Stimulated activated CD4-positive, alpha-beta T cell treated with anti-CD3 and anti-CD28 coated beads, Interleukin-1b, Interleukin-23, amount 100 ng/mL, for 24 hours (primary cell): ENCODE data around the gene TMEM203.
"Not testable (repeated sequence)": the region's sequence is repeated elsewhere in the genome, so short reads cannot be mapped to it uniquely, and the experiment has no call there.

Experiments
- DNase-seq, 4 experiments: peaks; one replicate each; pipeline ENCODE4 v3.0.0-alpha.2; 2020; ENCODE audit warnings: low read depth in 4 of 4, low spot score in 1 of 4

Gene TMEM203

DNA sequence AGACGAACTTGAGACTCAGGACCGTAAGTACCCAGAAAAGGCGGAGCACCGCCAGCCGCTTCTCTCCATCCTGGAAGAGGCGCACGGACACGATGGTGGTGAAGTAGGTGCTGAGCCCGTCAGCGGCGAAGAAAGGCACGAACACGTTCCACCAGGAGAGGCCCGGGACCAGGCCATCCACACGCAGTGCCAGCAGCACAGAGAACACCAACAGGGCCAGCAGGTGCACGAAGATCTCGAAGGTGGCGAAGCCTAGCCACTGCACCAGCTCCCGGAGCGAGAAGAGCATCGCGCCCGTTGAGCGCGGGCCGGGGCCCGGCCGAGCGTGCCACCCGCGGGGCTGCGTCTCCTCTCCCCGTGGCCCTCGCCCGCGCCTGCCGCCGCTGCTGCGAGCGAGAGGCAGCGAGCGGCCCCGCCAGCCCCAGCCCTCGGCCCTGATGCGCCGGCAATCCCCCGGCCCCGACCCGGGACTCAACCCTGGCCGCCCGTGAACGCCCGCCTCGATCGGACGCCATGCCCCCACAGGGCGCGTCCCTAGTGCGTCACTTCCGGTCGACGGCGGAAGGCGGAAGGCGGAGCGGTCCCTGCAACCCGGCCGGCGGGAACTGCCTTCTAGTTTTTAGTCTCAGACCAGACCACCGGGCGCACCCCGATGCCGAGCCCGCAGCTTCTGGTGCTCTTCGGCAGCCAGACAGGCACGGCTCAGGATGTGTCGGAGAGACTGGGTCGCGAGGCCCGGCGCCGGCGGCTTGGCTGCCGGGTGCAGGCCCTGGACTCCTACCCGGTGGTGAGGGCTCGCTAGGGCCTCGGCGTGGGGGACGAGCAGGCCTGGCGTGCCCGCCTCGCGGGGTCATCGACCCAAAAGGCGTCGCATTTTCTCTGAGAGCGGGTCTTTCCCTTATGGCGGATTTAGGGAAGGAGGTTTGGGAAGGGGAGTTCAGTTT is at the start of gene TMEM203, which contains the start of gene NDOR1:
TSS of gene TMEM203 (minus strand) at position 523 of the 944 bp plus-strand sequence. CDS start at position 289, 234 bp downstream.
TSS of gene NDOR1 (plus strand) at position 575 of the 944 bp plus-strand sequence. CDS start at position 653, 78 bp downstream.
- peak; percentile 90 to 97 (median 94) for DNase-seq

- peak; percentile 87 to 97 (median 95) for DNase-seq
Observed at GRCh38 chr9:137254624-137255447, 49.4 kb upstream of the TMEM203 start, which contains the start of gene NELFB. Gene NELFB, plus strand, starts transcription at chr9:137255327.

DNA sequence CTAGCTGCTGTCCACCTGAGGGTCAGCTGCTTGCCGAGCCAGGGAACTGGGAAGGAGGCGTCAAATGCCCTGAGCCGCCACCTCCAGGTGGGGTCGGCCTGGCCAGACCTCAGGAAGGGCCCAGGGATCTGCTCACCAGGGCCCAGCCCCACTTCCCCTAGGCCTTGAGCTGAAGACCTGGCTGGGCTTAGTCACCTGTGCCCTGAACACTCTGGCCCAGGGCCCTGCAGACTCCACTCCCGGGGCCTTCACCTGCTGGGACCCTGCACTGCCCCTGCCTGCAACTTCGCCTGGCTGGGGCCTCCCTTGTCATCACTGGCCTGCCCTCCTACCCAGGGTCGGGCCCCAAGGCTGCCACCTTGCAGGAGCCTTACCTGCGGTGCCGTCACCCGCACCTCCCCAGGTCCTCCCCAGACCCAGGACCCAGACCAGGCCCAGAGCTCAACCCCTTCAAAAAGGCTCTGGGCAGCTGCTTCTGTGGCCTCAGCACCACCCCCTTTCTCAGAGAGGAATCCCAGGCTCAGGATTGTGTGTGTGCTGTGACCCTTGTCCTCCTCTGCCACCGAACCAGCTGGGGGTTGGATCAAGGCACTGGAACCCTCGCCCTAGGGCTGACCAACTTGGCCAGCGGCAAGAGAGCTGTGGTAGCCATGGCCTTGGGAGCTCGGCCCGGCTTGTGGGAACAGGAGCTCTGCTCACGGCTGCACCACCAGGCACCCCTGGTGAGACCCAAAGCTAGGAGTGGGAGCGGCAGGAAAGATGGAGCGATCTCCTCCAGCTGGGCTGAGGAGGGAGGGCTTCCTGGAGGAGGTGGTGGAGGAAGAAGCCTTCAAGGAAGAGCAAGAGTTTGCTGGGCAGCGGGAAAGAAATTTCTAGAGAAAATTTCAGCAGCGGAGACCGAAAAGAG is 48.5 kb upstream of the TMEM203 start:
- no peak for DNase-seq

DNA sequence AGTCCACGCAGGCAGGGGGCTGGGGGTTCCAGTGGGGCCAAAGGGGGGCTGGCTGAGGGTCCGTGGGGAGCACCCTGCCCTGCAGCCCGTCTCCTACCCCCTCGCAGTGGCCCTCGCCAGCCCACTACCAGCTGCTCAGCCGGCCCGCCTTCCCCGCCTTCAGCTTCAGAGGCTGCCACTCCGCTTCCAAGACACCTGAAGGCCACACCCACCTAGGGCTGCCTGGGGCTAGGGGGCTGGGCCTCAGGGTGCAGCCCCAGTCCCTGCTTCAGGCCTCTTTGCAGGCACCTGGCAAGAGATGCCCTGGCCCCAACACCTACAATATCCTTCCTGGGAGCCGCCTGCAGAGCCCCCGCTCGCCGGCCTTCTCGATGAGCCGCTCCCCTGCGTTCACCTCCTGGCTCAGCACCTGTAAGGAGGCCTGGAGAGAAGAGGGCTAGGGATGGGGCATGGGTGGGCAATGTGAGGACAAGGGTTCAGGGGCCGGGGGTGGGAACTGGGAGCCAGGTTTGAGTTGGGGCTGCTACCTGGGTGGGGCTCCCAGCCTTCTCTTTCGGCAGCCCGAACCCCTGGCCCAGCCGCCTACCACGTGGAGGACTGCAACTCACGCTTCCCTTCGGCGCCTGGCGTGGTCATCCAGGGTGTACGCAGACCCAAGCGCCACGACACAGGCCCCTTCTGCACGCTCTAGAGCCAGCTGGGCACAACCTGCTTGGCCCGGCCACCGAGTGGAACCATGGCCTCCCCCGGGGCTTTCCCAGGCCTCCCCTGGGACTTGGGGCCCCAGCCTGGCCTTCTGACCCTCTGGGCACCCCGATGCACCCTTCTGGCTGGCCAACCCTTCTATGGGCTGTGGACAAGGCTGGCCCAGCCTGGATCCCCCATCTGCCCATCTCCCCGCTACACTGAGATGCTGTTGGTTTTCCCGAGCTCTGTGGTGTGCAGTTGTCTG is 47.4 kb upstream of the TMEM203 start:
- DNase-seq, result no peak

DNA sequence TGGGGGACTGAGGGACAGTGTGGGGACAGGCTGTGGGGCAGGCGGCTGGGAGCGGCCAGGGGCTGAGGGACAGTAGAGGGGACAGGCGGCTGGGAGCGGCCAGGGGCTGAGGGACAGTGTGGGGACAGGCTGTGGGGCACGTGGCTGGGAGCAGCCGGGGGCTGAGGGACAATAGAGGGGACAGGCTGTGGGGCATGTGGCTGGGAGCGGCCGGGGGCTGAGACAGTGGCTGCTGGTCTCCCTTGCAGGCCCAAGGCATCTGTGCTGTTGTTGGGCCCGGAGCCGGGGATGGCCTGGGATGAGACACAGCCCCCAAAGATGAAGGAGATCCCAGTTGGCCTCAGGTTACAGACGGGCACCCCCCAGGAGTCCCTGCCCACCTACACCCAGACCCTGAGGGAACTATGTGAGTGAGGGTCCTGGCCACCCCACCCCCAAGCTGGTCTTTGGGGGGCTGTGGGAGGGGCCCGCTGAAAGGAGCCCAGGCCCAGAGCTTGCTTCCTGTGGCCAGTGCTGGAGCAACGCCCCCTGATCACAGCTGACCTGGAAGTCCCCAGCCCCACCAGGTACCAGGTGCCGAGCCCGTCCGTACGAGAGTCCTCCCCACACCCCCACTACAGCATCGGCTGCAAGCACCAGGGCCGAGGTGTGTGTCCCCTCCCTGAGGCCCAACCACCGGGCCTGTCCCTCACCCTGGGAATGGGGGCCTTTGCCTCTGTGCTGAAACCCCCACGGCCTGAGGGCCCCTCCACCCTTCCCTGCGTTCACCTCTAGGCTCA is 46.2 kb upstream of the TMEM203 start:
- DNase-seq, result no peak

GRCh38 chr9:137251194-137251461 is 45.7 kb upstream of the TMEM203 start, which contains the start of gene STPG3:
Gene STPG3, plus strand, starts transcription at chr9:137251286. Its CDS starts 1 bp downstream, at chr9:137251287.
- no peak for DNase-seq

DNA sequence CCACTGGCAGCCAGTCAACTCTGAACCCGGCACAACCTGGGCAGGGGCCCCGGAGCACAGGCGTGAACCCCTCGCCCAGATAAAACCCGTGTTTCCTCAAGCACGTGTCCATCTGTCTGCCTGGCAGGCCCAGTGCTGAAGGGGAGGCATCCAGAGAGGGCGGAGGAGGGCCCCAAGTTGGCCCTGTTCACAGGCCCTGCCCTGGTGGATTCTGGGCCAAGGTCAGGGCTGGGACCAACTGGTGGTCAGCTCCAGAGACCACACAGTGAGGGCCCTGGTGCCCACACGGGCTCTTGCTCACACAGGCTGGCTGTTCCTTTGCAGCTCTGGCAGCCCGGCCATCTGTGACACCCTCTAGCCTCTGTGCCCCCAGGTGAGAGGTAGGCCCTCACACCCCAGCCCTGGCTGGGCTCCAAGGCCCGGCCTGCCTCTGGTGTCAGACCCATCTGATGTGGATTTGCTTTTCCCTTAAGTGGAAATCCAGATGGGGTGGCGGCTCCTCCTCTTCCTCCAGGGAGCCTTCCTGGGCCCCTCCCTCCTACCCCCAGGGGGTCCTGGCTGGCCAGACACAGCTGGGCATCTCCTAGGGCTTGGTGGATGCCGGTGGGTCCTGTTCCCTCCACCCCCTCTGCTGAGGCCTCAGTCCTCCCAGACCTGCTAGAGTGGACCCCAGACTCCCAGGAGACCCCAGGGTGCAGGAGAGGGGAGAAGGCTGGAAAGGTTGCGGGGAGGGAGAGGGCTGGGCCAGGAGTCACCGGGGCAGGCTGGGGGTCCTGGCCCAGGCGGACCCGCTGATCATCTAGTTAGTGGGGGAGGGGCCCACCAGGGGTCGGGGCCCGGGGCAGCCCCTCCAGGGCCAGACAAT is 45.1 kb upstream of the TMEM203 start:
- no peak for DNase-seq

- no peak for DNase-seq
Observed at GRCh38 chr9:137247916-137248175, 42.4 kb upstream of the TMEM203 start.

- no peak for DNase-seq
Observed at GRCh38 chr9:137247135-137247915, 41.9 kb upstream of the TMEM203 start.

- no peak for DNase-seq
Observed at GRCh38 chr9:137245450-137246421, 40.3 kb upstream of the TMEM203 start.

DNA sequence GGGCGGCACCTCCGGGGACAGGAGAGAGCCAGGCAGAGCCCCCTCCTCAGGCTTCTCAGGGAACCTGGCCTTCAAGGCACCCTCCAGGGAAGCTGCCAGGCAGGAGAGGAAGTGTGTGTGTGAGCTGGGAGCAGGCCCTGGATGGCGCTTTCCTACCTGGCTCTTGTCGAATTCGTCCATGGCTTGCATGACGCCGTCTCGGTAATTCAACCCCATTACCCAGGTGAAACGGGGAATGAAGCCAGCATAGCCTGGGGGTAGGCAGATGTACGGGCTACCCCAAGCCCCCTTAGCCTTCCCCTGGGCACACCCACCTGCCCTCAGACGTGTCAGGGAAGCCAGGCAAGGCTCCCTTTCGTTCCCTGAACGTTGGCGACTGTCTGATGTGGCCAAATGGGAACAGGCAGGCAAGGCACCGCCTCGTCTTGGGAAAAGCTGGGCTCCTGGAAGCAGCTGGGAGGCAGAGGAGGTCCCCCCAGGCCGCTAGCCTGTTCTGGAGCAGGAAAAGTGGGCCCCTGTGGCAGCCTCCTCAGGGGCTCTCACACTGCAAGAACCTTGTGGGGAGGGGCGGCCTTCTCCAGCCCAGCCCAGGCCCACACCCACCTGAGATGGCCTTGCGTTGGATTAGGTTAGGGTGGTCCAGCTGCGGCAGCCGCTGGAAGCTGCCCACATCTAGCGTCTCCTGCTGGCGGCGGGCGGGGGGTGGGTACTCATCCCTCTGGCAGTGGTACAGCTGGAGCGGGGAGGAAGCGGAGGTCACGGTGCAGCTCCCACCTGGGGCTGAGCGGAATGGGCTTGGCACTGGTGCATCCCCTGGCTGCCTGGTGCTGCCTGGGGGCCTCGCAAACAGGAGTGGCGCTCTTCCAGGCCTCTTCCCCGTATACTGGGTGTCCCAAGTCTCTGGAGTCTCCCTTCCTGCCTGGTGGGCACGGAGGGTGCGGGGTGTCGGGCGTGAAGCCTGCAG is 39.3 kb upstream of the TMEM203 start:
- no peak for DNase-seq

- DNase-seq, result no peak
Observed at GRCh38 chr9:137243626-137244485, 38.4 kb upstream of the TMEM203 start.

- DNase-seq, result not testable (repeated sequence)
Observed at GRCh38 chr9:137243266-137243625, 37.8 kb upstream of the TMEM203 start.
